H1 (cell line): ENCODE measurements around the gene TRMT44.

Source experiments
- POLR2AphosphoS5 ChIP-seq: IDR thresholded peaks from 2 replicates; pipeline ENCODE4 v1.6.1; 2011; ENCODE audit warnings: low read depth, low read length
- TF ChIP-seq, protein P1 (sequence below), 3 experiments: IDR thresholded peaks; 1 replicate in 2 of 3; 2 replicates in 1 of 3; pipeline versions ENCODE4 v1.5.1 to v1.6.1; 2011; ENCODE audit warnings: low read length in 3 of 3, mild to moderate bottlenecking in 3 of 3, inconsistent platforms in 2 of 3, low read depth in 1 of 3, moderate library complexity in 1 of 3; ENCODE audit not compliant: insufficient read depth in 1 of 3; ENCODE audit errors: control extremely low read depth in 1 of 3

DNA sequence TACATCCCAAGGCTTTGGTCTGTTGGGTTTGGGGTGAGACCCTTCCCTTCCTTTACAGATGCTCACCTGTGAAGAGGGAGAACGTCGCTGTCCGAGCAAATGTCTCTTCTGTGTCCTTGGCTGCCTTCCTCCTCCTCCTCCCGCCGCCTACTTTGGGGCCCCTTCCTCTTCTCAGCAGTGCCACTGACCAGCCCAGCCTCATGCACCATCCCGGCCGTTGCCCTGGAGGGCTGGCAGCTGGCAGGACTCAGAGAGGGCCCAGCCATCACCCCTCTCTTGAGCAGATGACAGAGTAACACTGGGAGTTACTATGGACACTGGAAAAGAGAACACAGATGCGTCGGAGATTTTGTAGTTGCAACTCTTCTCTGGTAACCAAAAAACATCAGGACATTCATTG lies 68.2 kb downstream of the TRMT44 start:
- TF ChIP-seq, protein P1, sequence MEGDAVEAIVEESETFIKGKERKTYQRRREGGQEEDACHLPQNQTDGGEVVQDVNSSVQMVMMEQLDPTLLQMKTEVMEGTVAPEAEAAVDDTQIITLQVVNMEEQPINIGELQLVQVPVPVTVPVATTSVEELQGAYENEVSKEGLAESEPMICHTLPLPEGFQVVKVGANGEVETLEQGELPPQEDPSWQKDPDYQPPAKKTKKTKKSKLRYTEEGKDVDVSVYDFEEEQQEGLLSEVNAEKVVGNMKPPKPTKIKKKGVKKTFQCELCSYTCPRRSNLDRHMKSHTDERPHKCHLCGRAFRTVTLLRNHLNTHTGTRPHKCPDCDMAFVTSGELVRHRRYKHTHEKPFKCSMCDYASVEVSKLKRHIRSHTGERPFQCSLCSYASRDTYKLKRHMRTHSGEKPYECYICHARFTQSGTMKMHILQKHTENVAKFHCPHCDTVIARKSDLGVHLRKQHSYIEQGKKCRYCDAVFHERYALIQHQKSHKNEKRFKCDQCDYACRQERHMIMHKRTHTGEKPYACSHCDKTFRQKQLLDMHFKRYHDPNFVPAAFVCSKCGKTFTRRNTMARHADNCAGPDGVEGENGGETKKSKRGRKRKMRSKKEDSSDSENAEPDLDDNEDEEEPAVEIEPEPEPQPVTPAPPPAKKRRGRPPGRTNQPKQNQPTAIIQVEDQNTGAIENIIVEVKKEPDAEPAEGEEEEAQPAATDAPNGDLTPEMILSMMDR (IDR thresholded peaks at IDR 0.05; ENCODE audit: control extremely low read depth in 1 of 3, insufficient read depth in 1 of 3, low read depth in 1 of 3, low read length in 3 of 3): no peak
- TF ChIP-seq POLR2AphosphoS5: no peak
